ENCODE results near the gene PPP3CA. TPM values are rescaled to one million over a fixed set of nuclear protein-coding genes. Genes with fewer than 3 reads are reported as not detected.

PPP3CA gene
- total RNA-seq, 1 experiment from 2014 or later = 133 TPM

GRCh38 chr4:101232074-101232776, 115.1 kb downstream of the PPP3CA start (continued):
- TF ChIP-seq, protein P1, sequence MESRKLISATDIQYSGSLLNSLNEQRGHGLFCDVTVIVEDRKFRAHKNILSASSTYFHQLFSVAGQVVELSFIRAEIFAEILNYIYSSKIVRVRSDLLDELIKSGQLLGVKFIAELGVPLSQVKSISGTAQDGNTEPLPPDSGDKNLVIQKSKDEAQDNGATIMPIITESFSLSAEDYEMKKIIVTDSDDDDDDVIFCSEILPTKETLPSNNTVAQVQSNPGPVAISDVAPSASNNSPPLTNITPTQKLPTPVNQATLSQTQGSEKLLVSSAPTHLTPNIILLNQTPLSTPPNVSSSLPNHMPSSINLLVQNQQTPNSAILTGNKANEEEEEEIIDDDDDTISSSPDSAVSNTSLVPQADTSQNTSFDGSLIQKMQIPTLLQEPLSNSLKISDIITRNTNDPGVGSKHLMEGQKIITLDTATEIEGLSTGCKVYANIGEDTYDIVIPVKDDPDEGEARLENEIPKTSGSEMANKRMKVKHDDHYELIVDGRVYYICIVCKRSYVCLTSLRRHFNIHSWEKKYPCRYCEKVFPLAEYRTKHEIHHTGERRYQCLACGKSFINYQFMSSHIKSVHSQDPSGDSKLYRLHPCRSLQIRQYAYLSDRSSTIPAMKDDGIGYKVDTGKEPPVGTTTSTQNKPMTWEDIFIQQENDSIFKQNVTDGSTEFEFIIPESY (IDR thresholded peaks at IDR 0.05; ENCODE audit: extremely low read depth, insufficient replicate concordance, low read length) = no peak
- no peak for TF ChIP-seq POLR2A (IDR thresholded peaks at IDR 0.05; ENCODE audit: borderline replicate concordance, extremely low read depth, insufficient read depth, insufficient read length)
- TF ChIP-seq ATF3 (IDR thresholded peaks at IDR 0.05) = no peak
- no peak for TF ChIP-seq SRF (IDR thresholded peaks at IDR 0.05; ENCODE audit: low read depth)
- peak; percentile 49; the same call in 1 of the 2 replicates for TF ChIP-seq SP1 (IDR thresholded peaks at IDR 0.05; ENCODE audit: low read depth)
- 0 out of 2 replicates have a peak, but pooled peaks have one; percentile 13 for TF ChIP-seq RAD21 (IDR thresholded peaks at IDR 0.05; ENCODE audit: low read depth)
- no peak for TF ChIP-seq EGR1 (IDR thresholded peaks at IDR 0.05; ENCODE audit: low read depth)
- TF ChIP-seq MAX (IDR thresholded peaks at IDR 0.05) = 0 out of 2 replicates have a peak, but pooled peaks have one; percentile 25
- TF ChIP-seq EZH2 (IDR thresholded peaks at IDR 0.05) = no peak
- TF ChIP-seq EZH2phosphoT487 (IDR thresholded peaks at IDR 0.05; ENCODE audit: borderline replicate concordance) = no peak
- peak; percentile 72 for TF ChIP-seq FOSL1 (IDR thresholded peaks at IDR 0.05; ENCODE audit: low read depth)
- peak; percentile 60 for TF ChIP-seq JUND (IDR thresholded peaks at IDR 0.05)
- TF ChIP-seq ZFX (IDR thresholded peaks at IDR 0.05) = no peak
- TF ChIP-seq ELF1 (IDR thresholded peaks at IDR 0.05; ENCODE audit: borderline replicate concordance, low read depth) = no peak

Data from HCT116 (cell line).